Fibroblast of lung (primary cell): Measurements from ENCODE around the gene ADCY4. TPM values are rescaled to one million over a fixed set of nuclear protein-coding genes. Genes with fewer than 3 reads are reported as not detected.

Experiments used
- DNase-seq, 2 donors: peaks; one replicate each; pipeline versions ENCODE4 v3.0.0 to v3.0.0-alpha.2; 2010; ENCODE audit warnings: low read depth in 2 of 2
- H2AFZ ChIP-seq: 2 replicates; pipeline ENCODE4 v1.5.1; 2012; ENCODE audit warnings: low read length, control low read depth, inconsistent platforms
- H3K27ac ChIP-seq: 2 replicates; pipeline ENCODE4 v1.5.1; 2011; ENCODE audit warnings: low read length, control low read depth; ENCODE audit not compliant: insufficient read depth
- H3K27me3 ChIP-seq: 2 replicates; pipeline ENCODE4 v1.5.1; 2011; ENCODE audit warnings: mild to moderate bottlenecking, low read length; ENCODE audit not compliant: control insufficient read depth, insufficient read depth
- H3K36me3 ChIP-seq: 2 replicates; pipeline ENCODE4 v1.5.1; 2011; ENCODE audit warnings: low read length; ENCODE audit not compliant: control insufficient read depth, insufficient read depth
- H3K4me1 ChIP-seq: 2 replicates; pipeline ENCODE4 v1.5.1; 2011; ENCODE audit warnings: low read length; ENCODE audit not compliant: control insufficient read depth, insufficient read depth; ENCODE audit errors: extremely low read depth
- H3K4me2 ChIP-seq: 2 replicates; pipeline ENCODE4 v1.5.1; 2011; ENCODE audit warnings: low read length, control low read depth; ENCODE audit not compliant: insufficient read depth; ENCODE audit errors: extremely low read depth
- H3K4me3 ChIP-seq, 4 experiments: fragments of 200-600 bp in 1 of 4; sonication (generic) in 1 of 4; replicated peaks in 1 of 4; 2 replicates each; pipeline ENCODE4 v1.5.1; 2011 to 2016; ENCODE audit warnings: low read length in 4 of 4, low read depth in 3 of 4, mild to moderate bottlenecking in 3 of 4, control low read depth in 2 of 4, inconsistent platforms in 1 of 4, mixed read lengths in 1 of 4; ENCODE audit not compliant: insufficient read depth in 1 of 4; ENCODE audit errors: control extremely low read depth in 1 of 4
- H3K79me2 ChIP-seq: 2 replicates; pipeline ENCODE4 v1.5.1; 2012; ENCODE audit warnings: mild to moderate bottlenecking, low read length, inconsistent platforms; ENCODE audit not compliant: control insufficient read depth, insufficient read depth
- H3K9ac ChIP-seq: 2 replicates; pipeline ENCODE4 v1.5.1; 2011; ENCODE audit warnings: mild to moderate bottlenecking, low read length, control low read depth; ENCODE audit not compliant: insufficient read depth
- H3K9me3 ChIP-seq: 2 replicates; pipeline ENCODE4 v1.5.1; 2012; ENCODE audit warnings: low read depth, low read length; ENCODE audit not compliant: control insufficient read depth, insufficient read depth
- H4K20me1 ChIP-seq: 2 replicates; pipeline ENCODE4 v1.5.1; 2011; ENCODE audit warnings: low read length; ENCODE audit not compliant: control insufficient read depth, insufficient read depth; ENCODE audit errors: extremely low read depth
- CTCF ChIP-seq, 2 donors: IDR thresholded peaks in 1 of 2; conservative IDR thresholded peaks in 1 of 2; 1 replicate in 1 of 2; 2 replicates in 1 of 2; pipeline ENCODE4 v1.5.1; 2011 to 2012; ENCODE audit warnings: low read length in 2 of 2, control low read depth in 1 of 2, inconsistent platforms in 1 of 2, low read depth in 1 of 2, mild to moderate bottlenecking in 1 of 2
- EZH2 ChIP-seq: IDR thresholded peaks from 2 replicates; pipeline ENCODE4 v1.5.1; 2012; ENCODE audit warnings: low read length, control low read depth, mild to moderate bottlenecking; ENCODE audit errors: missing control alignments
- polyA plus RNA-seq, 2 donors: library from polyadenylated mRNA; depleted of rRNA in 1 of 2; stranded (reverse) in 1 of 2; unstranded in 1 of 2; fragments of >200 nt; gene quantifications; 2 replicates each; pipeline ENCODE4 v1.2.1, GENCODE V29; 2011 to 2012; ENCODE audit warnings: missing spikeins in 1 of 2
- total RNA-seq: library from RNA; depleted of rRNA; stranded (reverse); fragments of >200 nt; gene quantifications from 2 replicates; pipeline ENCODE4 v1.2.1, GENCODE V29; 2014

The ADCY4 gene
- total and polyA plus RNA-seq, 2 donors (not counting 1 experiment from before 2014, with no cell fraction given) = 1.4 to 7.4 TPM

- TF ChIP-seq CTCF (conservative IDR thresholded peaks at IDR 0.05 in 1 of 2, IDR thresholded peaks at IDR 0.05 in 1 of 2; ENCODE audit: low read depth in 1 of 2, low read length in 2 of 2) = no peak
- no peak for TF ChIP-seq EZH2
- peaks cover 4% of the 10 kb centered on the region for H3K4me1 ChIP-seq
- H3K79me2 ChIP-seq = no peaks in the 10 kb centered on the region
- H3K4me3 ChIP-seq = no peak overlapping the region
- no peak overlapping the region for H3K27ac ChIP-seq
- H3K36me3 ChIP-seq = no peaks in the 10 kb centered on the region
- no peaks in the 10 kb centered on the region for H4K20me1 ChIP-seq
- H3K9ac ChIP-seq = no peak overlapping the region
- H3K9me3 ChIP-seq = no peaks in the 10 kb centered on the region
- H3K27me3 ChIP-seq = peaks cover 25% of the 10 kb centered on the region
- DNase-seq = no peak
- no peak overlapping the region for H2AFZ ChIP-seq
- H3K4me2 ChIP-seq = no peak overlapping the region
Measured at GRCh38 chr14:24321212-24321975, 13.5 kb downstream of the ADCY4 start.

DNA sequence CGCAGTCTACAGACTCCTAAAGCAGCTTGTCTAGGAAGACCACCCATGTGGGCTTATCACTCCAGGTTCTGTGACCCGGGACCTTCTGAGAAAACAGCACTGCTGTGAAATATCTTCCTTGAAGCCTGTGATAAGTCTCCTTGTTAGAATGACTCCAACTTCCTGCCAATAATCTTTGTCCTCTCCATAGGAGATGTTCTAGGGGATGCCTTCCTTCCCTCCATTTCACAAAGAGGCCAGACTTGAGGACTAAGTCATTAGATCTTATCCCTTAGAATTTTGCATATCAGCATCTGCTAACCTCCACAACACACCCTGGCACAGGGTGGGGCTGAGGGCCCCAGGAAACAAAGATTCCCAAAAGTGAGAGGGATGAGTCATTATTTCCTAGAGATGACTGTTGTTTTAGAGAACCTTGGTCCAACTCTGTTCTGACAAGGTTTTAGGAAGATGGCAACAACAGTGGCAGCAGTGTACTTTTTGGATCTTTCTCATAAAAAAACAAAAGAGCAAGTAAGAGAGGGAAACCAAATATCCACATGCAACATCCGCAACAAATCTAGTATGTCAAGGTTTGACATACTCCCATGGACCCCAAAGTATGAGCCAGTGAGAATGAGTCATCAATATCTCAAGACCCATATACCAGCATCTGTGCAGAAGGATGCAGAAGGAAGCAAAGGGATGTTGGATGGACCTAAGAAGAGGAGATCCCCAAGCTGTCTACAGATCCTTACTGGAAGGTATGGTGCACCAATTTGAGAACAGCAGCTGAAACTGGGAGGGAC lies 17.5 kb downstream of the ADCY4 start:
- H3K4me2 ChIP-seq = no peak overlapping the region
- H3K27ac ChIP-seq = no peak overlapping the region
- peak in 1 of 2 donors; percentile 23 for DNase-seq
- H3K4me1 ChIP-seq = peaks cover 7% of the 10 kb centered on the region
- no peak for TF ChIP-seq CTCF (conservative IDR thresholded peaks at IDR 0.05 in 1 of 2, IDR thresholded peaks at IDR 0.05 in 1 of 2; ENCODE audit: low read depth in 1 of 2, low read length in 2 of 2)
- H3K79me2 ChIP-seq = no peaks in the 10 kb centered on the region
- H3K9me3 ChIP-seq = no peaks in the 10 kb centered on the region
- peaks cover 18% of the 10 kb centered on the region for H3K27me3 ChIP-seq
- no peak overlapping the region for H2AFZ ChIP-seq
- H4K20me1 ChIP-seq = no peaks in the 10 kb centered on the region
- no peaks in the 10 kb centered on the region for H3K36me3 ChIP-seq
- no peak overlapping the region for H3K4me3 ChIP-seq
- no peak overlapping the region for H3K9ac ChIP-seq

GRCh38 chr14:24316597-24316950 lies 18.3 kb downstream of the ADCY4 start:
- Histone ChIP-seq H4K20me1 (no peaks in the 10 kb centered on the region), H3K27me3 (peaks cover 14% of the 10 kb centered on the region), H3K79me2 (no peaks in the 10 kb centered on the region), H2AFZ (no peak overlapping the region), H3K4me3 (no peak overlapping the region), H3K36me3 (no peaks in the 10 kb centered on the region), H3K4me1 (peaks cover 7% of the 10 kb centered on the region), H3K9me3 (no peaks in the 10 kb centered on the region), H3K4me2 (no peak overlapping the region), H3K9ac (no peak overlapping the region), H3K27ac (no peak overlapping the region)
- TF ChIP-seq CTCF (conservative IDR thresholded peaks at IDR 0.05 in 1 of 2, IDR thresholded peaks at IDR 0.05 in 1 of 2; ENCODE audit: low read depth in 1 of 2, low read length in 2 of 2) (no peak), EZH2 (no peak)
- no peak for DNase-seq
